NCI-H2171 treated with DMSO at 0.1 percent for 48 hours (cell line): ENCODE measurements around the gene PLET1.
A peak's percentile ranks its signal among the peaks of the same experiment; 100 is the strongest.

Experiments used
- DNase-seq: peaks from one replicate; lab custom pipeline; 2025; lab: John Stamatoyannopoulos, UW

Gene PLET1

DNA sequence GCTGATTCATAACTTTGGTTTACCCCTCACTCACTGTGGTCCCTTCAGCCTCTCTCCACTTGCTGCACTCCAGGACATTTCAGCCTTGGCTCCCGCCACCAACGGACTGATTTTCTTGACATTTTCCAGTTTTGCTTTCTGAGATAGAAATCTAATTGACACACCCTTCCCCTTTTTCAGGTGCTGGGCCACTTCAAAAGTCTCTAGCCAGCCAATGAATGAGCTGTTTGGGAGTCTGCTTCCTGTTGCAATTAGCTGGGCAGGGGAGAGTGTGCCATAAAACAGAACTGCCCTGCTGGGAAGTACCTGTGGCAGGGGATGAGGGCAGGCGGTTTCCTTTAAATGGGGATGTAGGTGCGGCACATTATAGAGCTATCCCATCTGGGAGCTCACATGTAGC lies 21.1 kb upstream of the PLET1 start:
- no peak for DNase-seq

DNA sequence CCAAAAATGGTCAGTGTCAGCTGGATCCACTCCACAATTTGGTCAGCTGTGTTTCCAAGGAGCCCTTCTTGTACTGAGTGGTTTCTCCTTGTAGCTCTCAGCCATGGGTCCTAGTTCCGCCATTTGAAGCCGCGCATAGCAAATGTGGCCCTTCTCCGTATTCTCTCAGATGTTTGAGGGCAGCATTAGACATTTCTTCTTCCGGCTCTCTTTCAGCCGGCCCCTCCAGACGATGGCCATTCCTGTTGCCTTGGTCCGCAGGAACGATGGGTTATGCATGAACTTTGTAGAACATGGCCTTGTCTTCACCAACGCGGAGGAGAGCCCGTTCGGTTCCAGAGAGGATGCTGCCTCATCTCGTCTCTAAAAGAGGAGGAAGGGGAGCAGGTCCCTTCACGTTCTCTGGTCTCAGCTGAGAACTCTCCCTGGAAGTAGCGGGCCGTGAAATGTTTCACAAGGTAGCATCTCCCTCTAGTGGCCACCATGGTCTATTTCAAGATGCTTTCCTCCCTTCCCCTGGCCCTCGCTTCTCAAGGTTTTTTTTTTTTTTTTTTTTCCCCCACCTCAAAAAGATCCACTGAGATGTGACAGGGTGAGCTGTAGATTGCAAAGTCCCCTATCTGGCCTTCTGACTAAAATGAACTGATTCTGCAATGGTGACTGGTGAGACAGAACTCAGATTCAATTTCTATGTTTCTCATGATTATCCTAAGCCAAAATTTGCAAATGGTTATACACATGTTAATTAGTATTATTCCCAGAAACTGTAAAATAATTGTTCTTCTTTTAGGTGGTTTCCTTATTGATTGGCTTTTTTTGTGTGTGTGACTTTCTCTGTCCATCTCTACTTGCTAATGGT lies 19.8 kb upstream of the PLET1 start:
- peak; percentile 84 for DNase-seq

DNA sequence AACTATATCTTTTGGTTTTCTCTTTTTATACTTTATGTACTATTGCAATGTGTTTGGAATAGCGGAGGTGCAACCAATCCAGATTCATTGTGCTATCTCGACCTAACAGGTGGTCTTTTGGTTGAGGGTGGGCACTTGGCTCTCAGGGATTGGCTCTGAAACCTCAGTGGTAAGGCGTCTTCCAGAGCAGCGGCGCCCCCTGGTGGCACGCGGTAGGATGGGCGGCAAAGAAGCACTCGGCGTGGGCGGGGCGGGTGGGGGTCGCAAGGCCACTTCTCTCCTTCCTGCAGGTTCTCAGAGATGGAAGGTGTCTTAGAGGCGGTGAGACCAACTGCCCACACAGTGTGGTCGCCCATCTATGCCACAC lies 19.2 kb upstream of the PLET1 start:
- peak; percentile 63 for DNase-seq

DNA sequence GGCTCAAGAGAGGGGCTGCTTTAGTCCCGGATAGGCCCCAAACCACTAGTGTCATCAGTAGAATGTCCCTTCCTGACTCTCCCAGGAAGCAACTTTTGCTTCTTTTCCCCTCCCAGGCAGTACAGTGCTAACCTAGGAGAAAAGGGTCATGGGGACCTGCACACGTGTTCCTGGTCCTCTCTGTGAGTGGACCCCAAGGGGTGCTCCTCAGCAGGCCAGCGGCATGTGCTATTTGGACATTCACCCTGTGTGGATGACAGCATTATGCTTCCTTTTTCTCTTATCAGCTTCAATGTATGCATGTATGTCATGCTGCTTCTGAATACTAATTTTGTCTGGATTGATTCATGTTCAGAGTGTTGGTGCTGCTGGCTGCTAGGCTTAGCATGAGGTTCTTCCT lies 18.1 kb upstream of the PLET1 start:
- no peak for DNase-seq

DNA sequence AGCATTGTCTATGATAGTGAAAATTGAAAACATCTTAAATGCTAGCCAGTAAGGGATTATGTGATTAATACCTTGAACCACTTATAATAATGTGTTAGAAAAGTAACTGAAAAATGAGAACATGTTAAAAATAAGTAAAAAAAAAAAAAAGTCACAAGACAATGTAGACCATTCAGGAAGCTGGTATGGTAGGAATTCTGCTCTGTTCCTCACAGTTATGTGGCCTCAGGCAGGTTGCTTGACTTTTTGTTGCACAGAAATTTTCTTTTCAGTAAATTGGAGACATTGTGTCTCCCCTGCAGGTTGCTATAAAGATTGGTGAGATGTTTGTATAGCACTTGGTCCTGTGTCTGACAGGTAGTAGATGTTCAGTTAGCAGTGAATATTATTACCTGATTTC lies 17.3 kb upstream of the PLET1 start:
- DNase-seq = no peak

DNA sequence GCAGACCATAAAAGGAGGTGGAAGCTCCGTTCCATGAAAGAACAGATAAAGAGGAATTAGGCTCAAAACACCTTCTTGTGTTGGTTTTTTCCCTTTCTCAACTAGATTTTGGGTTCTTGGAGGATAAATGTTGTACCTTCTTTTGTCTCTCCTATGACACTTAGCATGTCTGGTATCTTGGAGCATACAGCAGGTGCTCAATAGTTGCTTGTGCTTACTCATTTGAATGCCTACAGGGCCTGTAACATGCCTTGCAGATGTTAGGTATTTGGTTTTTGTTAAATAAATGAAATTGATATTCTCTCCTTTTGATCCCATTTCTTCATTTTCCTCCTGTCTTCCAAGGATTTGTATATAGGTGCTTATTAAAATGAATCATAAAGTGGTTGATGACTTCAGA lies 16.4 kb upstream of the PLET1 start:
- DNase-seq = no peak

DNA sequence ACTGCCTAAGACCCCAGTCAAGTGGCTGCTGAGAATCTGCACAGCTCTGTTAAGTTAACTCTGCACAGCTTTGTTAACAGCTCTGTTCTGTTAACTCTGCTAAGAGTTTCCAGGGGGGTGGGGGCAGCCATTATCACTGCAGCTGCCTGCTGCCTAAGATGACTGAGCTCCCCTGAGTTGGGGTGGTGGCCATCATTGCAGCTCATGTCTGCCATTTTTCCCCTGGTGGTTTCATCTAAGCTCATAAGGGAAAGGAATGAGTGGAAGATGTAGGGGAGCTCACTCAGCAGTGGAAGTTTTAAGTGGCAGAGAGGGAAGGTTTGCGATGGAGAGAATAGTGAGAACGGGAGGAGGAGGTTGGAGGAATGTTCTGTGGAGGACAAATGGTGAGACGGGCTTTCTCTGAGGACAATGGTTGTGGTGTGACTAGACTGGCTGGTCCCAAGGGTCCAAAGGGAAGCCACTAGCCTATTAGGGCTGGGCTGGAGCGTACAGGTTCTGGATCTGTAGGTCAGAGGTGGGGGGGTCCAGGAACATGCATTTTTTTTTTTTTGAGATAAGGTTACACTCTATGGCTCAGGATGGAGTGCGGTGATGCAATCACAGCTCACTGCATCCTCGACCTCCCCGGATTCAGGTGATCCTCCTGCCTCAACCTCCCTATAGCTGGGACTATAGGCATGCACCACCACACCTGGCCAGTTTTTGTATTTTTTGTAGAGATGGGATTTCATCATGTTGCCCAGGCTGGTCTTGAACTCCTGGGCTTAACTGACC lies 13.5 kb upstream of the PLET1 start:
- DNase-seq = no peak

DNA sequence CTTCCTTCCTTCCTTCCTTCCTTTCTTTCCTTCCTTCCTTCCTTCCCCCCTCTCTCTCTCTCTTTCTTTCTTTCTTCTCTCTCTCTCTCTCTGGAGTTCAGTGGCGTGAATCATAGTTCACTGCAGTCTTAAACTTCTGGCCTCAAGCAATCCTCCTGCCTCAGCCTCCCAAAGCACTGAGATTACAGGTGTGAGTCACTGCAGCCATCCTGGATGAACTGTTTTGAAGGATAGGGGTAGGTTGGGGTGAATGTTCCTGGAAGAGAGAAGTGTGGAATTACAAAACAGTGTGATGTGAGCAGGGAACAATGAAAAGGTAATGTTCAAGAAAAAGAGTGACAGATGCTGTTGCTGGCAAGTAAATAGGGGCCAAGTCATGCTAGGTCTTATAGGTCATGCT lies 12.4 kb upstream of the PLET1 start:
- no peak for DNase-seq

DNA sequence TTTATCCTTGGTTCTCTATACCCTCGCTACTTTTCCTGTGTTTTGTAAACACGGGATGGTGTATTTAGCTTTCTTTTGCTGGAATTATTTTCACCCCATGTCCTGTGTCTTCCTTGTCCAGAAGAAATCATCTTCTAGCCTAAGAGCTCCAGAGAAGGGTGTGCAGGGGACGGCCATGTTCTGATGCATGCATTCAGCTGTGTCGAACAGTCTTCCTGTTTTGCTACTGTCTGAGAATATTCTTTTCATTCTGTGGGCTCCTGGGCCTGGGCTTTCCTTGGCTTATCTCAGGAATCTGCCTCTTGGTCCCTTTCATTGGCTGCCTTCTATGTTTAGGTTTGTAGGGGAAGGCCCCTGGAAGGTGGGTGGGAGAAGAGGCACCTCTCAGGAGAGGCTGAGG lies 10.6 kb upstream of the PLET1 start:
- no peak for DNase-seq

DNA sequence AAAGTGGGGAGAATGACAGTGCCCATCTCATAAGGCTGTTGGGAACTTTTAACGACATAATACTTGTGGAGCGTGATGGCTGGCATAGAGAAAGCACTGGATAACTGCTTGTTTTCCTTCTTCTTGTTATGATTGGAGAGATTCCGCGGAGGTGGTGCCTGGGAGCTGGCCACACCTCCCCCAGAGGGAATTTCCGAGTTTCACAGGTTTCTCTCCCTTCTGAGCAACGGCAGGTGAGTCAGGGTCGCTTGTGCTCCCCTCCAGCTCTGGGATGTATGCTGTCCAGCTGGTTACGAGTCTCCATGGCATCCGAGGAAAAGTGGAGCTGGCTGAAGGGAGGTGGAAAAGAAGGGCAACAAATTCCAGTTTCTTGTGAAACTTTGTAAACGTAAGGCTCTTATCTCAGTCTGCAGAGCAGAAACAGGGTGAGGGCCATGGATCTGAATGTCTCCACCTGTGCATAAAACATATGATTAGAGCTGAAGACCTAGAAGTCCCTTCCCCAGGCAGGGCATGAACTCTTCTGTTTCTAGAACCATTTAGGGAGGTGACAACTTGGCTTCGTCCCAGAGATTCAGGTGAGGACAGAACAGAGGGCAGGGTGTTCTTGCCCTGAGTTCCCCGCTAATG lies 10.0 kb upstream of the PLET1 start:
- DNase-seq = no peak

DNA sequence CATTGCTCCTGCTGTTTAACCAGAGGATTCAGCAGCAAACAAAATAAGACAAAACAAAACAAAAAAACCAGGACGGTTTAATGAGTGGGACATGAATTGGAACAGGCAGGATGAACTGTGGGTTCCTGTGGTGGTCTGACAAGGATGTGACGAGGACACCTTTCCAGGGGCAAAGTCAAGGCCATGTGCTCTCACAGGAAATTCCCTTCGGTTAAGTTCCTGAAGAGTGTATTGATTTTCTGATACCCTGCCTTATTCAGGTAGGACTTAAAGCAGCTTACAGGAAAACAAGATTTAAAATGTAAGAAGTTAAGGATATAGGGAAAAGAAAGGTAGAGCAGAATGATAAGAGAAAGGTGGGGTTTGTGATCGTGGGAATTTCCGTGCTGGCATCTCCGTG lies 8.5 kb upstream of the PLET1 start:
- DNase-seq = no peak

DNA sequence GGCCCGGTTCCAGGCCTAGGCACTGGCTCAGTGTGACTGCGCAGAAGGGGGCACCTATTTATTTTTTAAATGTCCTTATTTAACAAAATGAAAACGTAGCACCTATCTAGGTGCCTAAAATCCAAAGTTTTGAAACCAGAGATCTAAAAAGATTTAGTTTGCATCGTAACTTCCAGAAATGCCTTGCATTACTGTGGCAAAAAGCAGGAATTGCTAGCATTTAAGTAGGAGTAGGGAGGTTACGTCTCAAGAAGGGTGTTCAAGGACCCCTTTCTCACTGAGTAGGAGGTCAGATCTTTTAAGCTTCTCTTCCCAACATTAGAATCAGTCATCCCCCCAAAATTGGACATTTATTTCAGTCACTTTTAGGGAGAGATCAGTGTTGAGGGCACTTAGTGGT lies 7.7 kb upstream of the PLET1 start:
- no peak for DNase-seq

DNA sequence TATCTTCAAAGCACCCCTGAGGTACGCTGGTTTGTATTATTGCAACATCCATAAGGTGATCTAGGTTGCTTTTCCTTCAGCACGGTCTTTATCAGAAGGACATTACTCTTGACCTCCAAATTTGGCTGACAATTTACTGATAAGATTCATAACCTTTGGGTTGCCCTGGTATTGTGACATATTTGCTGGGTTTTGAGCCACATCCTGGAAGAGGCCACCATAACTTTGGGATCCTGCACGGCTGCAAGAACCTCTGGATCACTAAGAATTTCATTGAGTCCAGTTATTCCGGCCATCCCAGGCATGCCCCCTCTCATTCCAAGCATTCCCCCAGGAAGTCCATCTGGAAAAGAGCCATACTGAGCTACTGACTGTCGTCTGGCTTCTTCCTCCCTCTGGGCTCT lies 6.5 kb upstream of the PLET1 start:
- DNase-seq = no peak

DNA sequence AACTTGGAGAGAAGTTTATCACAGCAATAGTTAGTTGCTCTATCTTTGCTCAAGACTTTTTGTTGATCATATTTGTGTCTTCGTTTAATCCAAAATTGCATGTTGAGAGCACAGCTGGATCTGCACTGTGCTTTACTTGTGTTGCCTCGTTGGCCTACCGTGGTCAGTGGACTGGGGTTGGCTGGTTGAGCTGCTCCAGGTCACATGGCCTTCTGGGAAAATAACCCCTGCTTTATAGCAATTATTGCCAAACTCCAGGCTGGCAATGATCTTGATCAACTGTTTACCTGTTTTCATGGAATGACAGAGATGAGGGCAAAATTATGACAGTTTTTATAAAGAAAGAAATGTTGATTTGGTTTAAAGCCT lies 5.7 kb upstream of the PLET1 start:
- no peak for DNase-seq

DNA sequence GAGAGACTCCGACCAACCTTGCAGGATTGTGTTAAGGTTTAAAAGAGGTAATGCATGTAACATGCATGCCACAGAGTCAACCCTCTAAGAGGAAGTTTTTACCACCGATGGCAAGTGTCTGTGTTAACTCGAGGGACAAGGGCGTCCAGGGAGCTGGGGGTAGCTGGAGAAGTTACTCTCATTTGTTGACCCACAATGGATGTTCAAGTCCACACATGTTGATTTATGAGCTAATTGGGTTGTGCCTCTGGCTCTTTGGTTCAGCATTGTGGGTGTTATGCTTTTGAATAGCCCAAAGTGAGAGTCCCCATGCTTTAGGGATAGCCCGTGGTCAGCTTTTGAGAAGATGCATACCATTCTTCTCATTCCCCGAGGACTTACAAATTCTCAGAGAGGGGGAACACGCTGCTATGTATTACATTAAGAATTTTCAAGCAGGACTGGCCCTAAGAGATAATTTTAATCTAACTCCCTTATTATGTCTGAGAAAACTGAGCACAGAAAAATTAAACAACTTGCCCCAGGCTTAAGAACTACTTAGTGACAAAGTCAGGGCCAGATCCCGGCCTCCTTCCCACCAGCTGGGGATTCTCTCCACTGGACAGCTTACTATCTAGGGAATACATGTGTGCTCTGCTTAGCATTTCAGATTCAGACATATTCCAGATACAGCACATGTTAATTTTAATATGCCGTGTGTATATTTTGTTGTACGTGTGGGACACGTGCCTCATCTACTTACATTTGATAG lies 5.2 kb upstream of the PLET1 start:
- no peak for DNase-seq

DNA sequence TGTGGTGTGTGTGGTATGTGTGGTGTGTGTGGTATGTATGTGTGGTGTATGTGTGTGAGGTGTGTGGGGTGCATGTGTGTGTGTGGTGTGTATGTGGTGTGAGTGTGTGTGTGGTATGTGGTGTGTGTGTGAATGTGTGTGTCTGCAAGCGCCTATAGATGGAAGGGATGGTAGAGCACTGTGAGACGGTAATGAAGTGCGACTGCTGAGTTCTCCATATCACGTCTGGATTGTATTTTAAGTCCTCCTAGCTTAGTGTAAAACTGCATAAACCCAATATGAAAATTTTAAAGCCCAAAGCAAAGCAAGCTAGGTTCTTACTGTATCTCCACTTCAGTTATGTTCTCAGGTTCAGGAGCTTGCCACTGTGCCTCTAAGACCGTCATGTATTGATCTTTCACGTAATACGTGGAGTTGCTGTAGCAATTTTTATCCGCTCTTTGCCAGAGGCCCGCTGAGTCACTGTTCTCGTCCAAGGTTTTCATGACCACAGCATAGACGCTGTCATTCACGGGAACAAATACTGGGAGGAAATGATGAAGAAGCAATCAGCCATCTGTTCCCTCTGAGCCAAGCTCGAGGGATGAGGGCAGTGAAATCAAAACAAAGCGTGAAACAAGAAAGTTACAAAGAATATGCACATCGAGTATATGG lies 5.5 kb downstream of the PLET1 start:
- peak; percentile 70 for DNase-seq

DNA sequence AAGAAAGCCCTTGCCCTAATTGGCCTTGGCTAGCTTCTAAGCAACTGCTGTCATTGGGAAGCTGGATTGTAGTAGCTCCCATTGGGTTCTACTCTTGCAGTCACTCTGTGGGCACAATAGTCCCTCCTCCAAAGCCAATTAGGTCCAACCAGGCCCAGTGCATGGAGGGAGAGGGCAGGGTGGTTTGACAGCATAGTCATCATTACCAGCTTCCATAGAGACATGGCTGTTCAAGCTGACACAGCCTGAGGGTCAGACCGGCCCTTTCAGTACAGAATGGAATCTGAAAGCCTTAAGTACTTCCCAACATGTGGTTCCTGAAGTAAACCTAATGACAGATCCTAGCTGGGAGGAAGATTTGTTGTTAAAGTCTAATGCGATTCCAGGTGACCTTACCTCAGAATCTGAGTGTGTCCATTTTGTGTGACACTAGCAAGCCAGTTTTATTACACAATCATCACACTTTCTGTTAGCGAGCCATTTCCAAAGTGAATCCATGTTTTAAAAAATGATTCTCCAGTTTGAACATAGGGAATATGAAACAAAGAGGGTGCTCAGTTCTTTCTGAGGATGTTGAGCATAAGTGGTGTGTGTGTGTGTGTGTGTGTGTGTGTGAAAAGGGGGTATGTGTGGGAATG lies 6.9 kb downstream of the PLET1 start:
- DNase-seq = no peak

DNA sequence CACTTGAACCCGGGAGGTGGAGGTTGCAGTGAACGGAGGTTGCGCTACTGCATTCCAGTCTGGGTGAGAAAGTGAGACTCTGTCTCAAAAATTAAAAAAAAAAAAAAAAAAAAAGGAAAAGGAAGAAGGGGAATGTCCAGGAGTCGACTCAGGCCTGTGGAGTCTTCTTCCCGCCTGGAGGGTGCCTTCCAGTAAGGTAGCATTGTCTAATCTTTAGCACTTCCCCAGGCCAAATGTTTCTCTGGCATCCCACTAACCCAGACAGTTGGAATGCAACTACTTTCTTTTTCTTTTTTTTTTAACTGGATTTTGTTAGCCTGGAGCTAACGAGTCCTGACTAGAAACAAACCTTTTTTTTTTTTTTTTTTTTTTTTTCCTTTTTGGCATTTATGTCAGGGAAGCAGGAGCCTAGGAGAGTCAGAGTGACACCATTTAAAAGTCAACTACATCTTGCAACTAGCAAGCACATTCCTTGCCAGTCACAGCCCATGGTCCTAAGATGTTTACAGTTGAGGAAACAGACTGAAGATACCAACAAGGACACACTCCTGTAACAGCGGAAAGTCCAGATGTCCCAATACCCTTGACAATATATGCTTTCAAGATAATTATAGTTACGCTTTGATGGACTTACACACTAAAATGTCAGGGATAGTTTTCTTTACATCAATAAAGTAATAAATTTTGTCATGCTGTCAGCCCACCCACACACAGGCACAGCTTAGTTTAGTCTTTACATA lies 10.6 kb downstream of the PLET1 start:
- DNase-seq = peak; percentile 67

DNA sequence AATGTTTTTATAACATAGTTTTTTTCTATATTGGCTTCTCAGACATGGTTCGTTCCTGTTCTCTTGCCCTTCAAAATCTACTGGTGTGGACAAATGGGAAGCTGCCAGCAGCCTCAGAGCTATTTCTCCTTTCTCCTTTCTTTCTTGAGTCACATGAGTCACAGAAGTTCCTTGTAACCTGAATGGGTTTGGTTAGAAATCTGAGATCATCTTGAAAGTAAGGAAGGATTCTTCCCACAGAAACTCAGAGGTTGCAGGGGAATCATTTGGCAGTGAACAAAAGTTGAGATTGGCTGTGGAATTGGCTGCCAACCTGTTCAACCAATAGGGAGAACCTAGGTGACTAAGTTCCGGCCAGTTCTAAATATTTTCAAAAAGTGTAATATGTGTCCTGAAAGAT lies 12.5 kb downstream of the PLET1 start:
- DNase-seq = no peak

DNA sequence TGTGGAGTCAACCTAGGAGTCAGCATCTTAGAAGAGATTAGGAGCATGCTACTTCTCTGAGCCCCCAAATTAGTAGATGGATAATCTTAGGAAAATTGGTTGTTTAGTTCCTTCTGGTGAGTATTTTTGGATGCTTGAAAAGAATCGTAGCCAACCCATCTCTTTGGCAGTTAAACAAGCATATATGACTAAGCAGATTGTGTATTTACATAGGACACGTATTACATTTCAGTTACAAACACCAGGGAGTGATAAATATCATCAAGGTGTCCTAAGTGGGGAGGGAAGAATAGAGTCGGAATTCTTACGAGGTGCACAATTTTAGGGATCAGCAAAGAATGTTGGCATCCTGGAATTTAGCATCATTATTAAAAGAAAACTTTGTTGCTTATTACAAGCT lies 13.5 kb downstream of the PLET1 start:
- no peak for DNase-seq

DNA sequence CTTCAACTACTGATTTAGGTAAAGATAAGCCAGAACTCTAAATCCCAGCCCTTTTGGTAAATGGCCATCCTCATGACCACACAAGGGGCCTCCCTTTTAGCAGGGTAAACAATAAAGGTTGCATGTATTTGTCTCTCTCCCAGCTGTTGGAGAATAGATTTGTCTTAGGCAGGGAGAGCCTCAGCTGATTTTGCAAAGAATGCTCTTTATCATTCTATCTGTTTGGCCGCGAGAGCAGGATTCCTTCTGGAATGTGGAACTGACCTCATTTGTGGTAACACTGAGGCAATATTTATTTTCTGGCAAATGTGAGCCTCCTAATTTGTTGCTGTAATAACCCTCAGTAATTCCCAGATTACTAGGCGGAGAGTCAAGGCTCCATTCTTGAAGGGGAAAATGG lies 19.2 kb downstream of the PLET1 start:
- no peak for DNase-seq
